Measurements from ENCODE around the gene GALNT17.
A peak's percentile ranks its signal among the peaks of the same experiment; 100 is the strongest.

The GALNT17 gene

DNA sequence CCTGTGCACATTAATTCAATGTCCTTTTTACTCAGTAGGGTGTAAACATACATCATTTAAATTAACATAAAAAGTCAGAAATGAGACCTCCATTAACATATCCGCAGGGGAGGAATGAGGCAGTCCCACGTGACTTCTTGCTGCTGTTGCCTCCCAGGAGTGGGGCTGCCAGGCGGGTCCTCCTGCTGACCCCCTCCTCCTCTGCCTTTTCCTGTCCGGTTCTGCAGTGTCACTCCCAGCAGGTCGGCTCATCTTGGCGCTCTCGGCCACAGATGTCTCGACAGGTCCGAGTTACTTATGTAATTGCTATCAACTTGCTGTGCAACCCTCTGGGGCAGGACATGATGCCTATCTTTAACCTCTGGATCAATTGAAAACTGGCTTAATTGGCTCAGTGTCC lies 329.6 kb downstream of the GALNT17 start:
- TF ChIP-seq Cebpa-rat (IDR thresholded peaks at IDR 0.05): no peak
- Histone ChIP-seq H3K36me3 (no peaks in the 10 kb centered on the region; a peak in 1 of 22 replicates), H3K9ac (no peak overlapping the region), H3K4me1 (no peaks in the 10 kb centered on the region), H3K27ac (no peak overlapping the region), H3K4me3 (no peak overlapping the region), H4K20me1 (no peaks in the 10 kb centered on the region), H3K27me3 (no peaks in the 10 kb centered on the region), H3K9me3 (replicated peaks in 1 of 11) (peaks cover 0 to 10% (median 0%) of the 10 kb centered on the region in 11 experiments; a peak in 2 of 22 replicates), H3K4me2 (no peak overlapping the region)

DNA sequence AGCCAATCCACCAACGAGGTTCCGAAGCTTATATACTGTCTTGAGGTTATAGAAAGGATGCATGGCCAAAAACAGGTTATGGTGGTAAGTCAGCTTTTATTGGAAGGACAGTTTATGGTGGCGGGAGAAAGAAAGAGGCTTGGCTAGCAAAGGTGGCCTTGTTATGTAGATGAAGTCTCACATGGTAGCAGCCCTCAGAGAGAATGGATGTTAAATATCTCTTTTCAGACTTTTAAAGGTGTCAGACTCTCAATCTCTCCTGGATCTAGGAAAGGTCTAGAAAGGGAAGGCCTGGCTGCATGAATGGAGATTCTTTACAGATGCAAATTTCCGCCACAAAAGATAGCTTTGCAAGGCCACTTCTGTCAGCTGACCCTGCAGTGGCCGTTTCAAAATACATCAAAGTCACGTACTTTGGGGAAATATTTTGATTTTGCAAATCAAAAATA lies 333.8 kb downstream of the GALNT17 start:
- no peak for TF ChIP-seq Cebpa-rat (IDR thresholded peaks at IDR 0.05)
- Histone ChIP-seq H3K4me3 (no peak overlapping the region), H3K4me2 (no peak overlapping the region), H3K9ac (no peak overlapping the region), H3K27ac (no peak overlapping the region), H3K36me3 (no peaks in the 10 kb centered on the region; a peak in 1 of 22 replicates), H4K20me1 (no peaks in the 10 kb centered on the region), H3K4me1 (peaks cover 0 to 9% (median 0%) of the 10 kb centered on the region in 10 experiments; a peak in 3 of 20 replicates), H3K27me3 (no peaks in the 10 kb centered on the region), H3K9me3 (replicated peaks in 1 of 11) (peaks cover 0 to 12% (median 0%) of the 10 kb centered on the region in 11 experiments; a peak in 2 of 22 replicates)

- H3K4me3 ChIP-seq: no peak overlapping the region
- no peak overlapping the region for H3K9ac ChIP-seq
Observed at GRCh38 chr7:71466448-71467145, 334.7 kb downstream of the GALNT17 start.

GRCh38 chr7:71470326-71470725 lies 338.4 kb downstream of the GALNT17 start:
- H3K36me3 ChIP-seq: no peaks in the 10 kb centered on the region
- no peak overlapping the region for H3K9ac ChIP-seq
- no peak overlapping the region for H3K27ac ChIP-seq
- no peak for TF ChIP-seq Cebpa-rat (IDR thresholded peaks at IDR 0.05)
- peaks cover 0 to 9% (median 0%) of the 10 kb centered on the region in 10 experiments; a peak in 3 of 20 replicates for H3K4me1 ChIP-seq
- no peaks in the 10 kb centered on the region for H3K27me3 ChIP-seq
- no peak overlapping the region for H3K4me3 ChIP-seq
- peaks cover 0 to 24% (median 5%) of the 10 kb centered on the region in 11 experiments; a peak in 8 of 22 replicates for H3K9me3 ChIP-seq (replicated peaks in 1 of 11)
- no peak overlapping the region for H3K4me2 ChIP-seq
- H4K20me1 ChIP-seq: no peaks in the 10 kb centered on the region

More at GRCh38 chr7:71466448-71467145, 334.7 kb downstream of the GALNT17 start:
- Histone ChIP-seq H3K9me3 (replicated peaks in 1 of 11) (peaks cover 0 to 12% (median 0%) of the 10 kb centered on the region in 11 experiments; a peak in 2 of 22 replicates), H3K4me1 (peaks cover 0 to 9% (median 0%) of the 10 kb centered on the region in 10 experiments; a peak in 3 of 20 replicates), H4K20me1 (no peaks in the 10 kb centered on the region), H3K27ac (no peak overlapping the region), H3K36me3 (no peaks in the 10 kb centered on the region; a peak in 1 of 22 replicates), H3K27me3 (no peaks in the 10 kb centered on the region), H3K4me2 (peak overlapping the region in 1 of 11 experiments; percentile 18; a peak in 1 of 22 replicates)
- TF ChIP-seq Cebpa-rat (IDR thresholded peaks at IDR 0.05): no peak

- Histone ChIP-seq H3K27ac (no peak overlapping the region), H4K20me1 (no peaks in the 10 kb centered on the region), H3K4me3 (no peak overlapping the region), H3K9ac (no peak overlapping the region), H3K4me1 (peaks cover 0 to 9% (median 0%) of the 10 kb centered on the region in 10 experiments; a peak in 3 of 20 replicates), H3K36me3 (no peaks in the 10 kb centered on the region), H3K4me2 (no peak overlapping the region), H3K27me3 (no peaks in the 10 kb centered on the region), H3K9me3 (replicated peaks in 1 of 11) (peaks cover 0 to 22% (median 5%) of the 10 kb centered on the region in 11 experiments; a peak in 8 of 22 replicates)
- TF ChIP-seq Cebpa-rat (IDR thresholded peaks at IDR 0.05): no peak
Observed at GRCh38 chr7:71470830-71471229, 338.9 kb downstream of the GALNT17 start.

GRCh38 chr7:71472962-71473361 lies 341.0 kb downstream of the GALNT17 start:
- Histone ChIP-seq H3K27me3 (no peaks in the 10 kb centered on the region), H3K9ac (no peak overlapping the region), H3K9me3 (replicated peaks in 1 of 11) (peaks cover 0 to 20% (median 4%) of the 10 kb centered on the region in 11 experiments; a peak in 8 of 22 replicates), H4K20me1 (no peaks in the 10 kb centered on the region), H3K4me1 (peaks cover 0 to 4% (median 0%) of the 10 kb centered on the region in 10 experiments; a peak in 2 of 20 replicates), H3K27ac (no peak overlapping the region), H3K4me2 (no peak overlapping the region), H3K4me3 (no peak overlapping the region), H3K36me3 (no peaks in the 10 kb centered on the region)
- TF ChIP-seq Cebpa-rat (IDR thresholded peaks at IDR 0.05): no peak

DNA sequence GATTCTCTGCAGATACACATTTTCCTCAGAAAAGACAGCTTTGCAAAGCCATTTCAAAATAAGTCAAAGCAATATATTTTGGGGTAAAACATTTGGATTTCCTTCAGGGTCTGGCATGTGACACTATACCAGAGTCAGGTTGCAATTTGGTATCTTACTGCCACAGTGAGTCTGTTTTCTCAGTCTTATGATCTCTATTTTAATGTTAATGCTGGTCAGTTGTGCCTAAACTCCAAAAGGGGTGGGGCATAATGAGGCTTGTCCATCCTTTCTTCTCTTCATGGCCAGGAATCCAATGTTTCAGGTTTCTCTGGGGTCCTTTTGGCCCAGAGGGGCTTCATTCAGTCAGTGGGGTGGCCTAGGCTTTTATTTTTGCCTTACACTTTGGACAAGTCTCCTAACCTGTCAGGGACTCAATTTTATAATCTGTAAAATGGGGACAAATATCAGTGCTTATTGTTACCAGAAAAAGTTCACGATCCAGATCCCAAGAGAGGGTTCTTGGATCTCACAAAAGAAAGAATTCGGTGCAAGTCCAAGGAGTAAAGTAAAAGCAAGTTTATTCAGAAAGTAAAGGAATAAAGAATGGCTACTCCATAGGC lies 341.5 kb downstream of the GALNT17 start:
- no peak for TF ChIP-seq Cebpa-rat (IDR thresholded peaks at IDR 0.05)
- H3K4me2 ChIP-seq: no peak overlapping the region
- peaks cover 0 to 20% (median 4%) of the 10 kb centered on the region in 11 experiments; a peak in 8 of 22 replicates for H3K9me3 ChIP-seq (replicated peaks in 1 of 11)
- no peaks in the 10 kb centered on the region for H3K36me3 ChIP-seq
- no peaks in the 10 kb centered on the region for H3K27me3 ChIP-seq
- H3K4me3 ChIP-seq: no peak overlapping the region
- H3K27ac ChIP-seq: no peak overlapping the region
- H3K9ac ChIP-seq: no peak overlapping the region
- H3K4me1 ChIP-seq: peaks cover 0 to 4% (median 0%) of the 10 kb centered on the region in 10 experiments; a peak in 2 of 20 replicates
- no peaks in the 10 kb centered on the region for H4K20me1 ChIP-seq

DNA sequence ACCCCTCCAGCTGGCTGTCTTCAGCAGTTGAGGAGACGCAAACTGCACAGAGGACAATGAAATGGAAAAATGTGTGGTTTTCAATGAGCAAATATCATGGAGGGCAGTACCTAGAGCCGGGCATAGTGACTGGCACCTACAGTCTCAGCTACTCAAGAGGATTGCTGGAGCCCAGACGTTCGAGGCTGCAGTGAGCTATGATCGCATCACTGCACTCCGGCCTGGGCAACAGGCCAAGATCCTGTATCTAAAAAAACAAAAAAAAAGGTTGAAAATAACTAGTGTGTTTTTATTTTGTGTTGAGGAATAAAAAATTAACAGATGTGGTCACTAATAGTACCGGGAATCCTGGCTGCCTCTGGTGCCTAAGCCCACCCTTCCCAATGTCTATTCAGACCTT lies 345.5 kb downstream of the GALNT17 start:
- no peaks in the 10 kb centered on the region for H3K27me3 ChIP-seq

DNA sequence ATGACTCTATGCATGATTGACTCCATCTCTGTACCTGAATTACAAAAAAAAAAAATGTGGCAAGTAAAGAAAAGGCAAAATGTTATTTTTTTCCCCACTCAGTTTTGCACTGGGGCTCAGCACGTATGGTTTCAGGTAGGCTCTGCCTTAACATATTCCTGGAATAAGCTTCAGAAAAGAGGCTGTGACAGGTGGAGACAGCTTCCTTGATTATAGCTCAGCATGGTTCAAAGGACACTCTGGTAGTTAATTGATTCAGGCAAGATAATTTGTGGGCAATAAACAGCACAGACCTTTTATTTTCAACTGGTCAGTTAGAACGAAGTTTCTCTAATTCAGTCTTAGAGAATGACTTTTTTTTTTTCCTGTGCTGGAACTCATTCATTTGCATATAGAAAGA lies 347.3 kb downstream of the GALNT17 start:
- TF ChIP-seq Cebpa-rat (IDR thresholded peaks at IDR 0.05): no peak
- H3K36me3 ChIP-seq: no peaks in the 10 kb centered on the region
- H3K27ac ChIP-seq: no peak overlapping the region
- peaks cover 0 to 18% (median 13%) of the 10 kb centered on the region in 10 experiments; a peak in 13 of 20 replicates for H3K4me1 ChIP-seq
- no peak overlapping the region for H3K4me2 ChIP-seq
- peaks cover 0 to 12% (median 4%) of the 10 kb centered on the region in 11 experiments; a peak in 8 of 22 replicates for H3K9me3 ChIP-seq (replicated peaks in 1 of 11)
- no peaks in the 10 kb centered on the region for H3K27me3 ChIP-seq
- H3K9ac ChIP-seq: no peak overlapping the region
- no peaks in the 10 kb centered on the region for H4K20me1 ChIP-seq
- H3K4me3 ChIP-seq: no peak overlapping the region

More for the DNA sequence above, 345.5 kb downstream of the GALNT17 start:
- no peak for TF ChIP-seq Cebpa-rat (IDR thresholded peaks at IDR 0.05)
- Histone ChIP-seq H3K36me3 (no peaks in the 10 kb centered on the region), H3K9me3 (replicated peaks in 1 of 11) (peaks cover 0 to 20% (median 4%) of the 10 kb centered on the region in 11 experiments; a peak in 8 of 22 replicates), H3K4me1 (peaks cover 0 to 18% (median 13%) of the 10 kb centered on the region in 10 experiments; a peak in 13 of 20 replicates), H3K4me2 (peak overlapping the region in 1 of 11 experiments; percentile 24; a peak in 2 of 22 replicates), H4K20me1 (no peaks in the 10 kb centered on the region), H3K9ac (no peak overlapping the region), H3K4me3 (no peak overlapping the region), H3K27ac (no peak overlapping the region)

All from BLaER1 treated with 17β-estradiol and CSF1 and Interleukin-3, amounts not matched to agents 10 nM and 100 nM (cell line).